Endothelial cell of hepatic sinusoid (primary cell): ENCODE measurements around the gene PHYHIPL.

Source experiments
- in situ Hi-C: cut with HindIII; loops from 2 replicates; pipeline ENCODE4 v1.10.0; 2017; ENCODE audit warnings: low sequenced_read_pairs

The PHYHIPL gene

GRCh38 chr10:59245686-59246085 lies 69.2 kb downstream of the PHYHIPL start:
- in situ Hi-C loops = no loop called here

- in situ Hi-C loops = no loop called here
Observed at GRCh38 chr10:59252491-59252890, 76.0 kb downstream of the PHYHIPL start.

GRCh38 chr10:59255463-59255862 lies 79.0 kb downstream of the PHYHIPL start:
- in situ Hi-C loops = no loop called here

GRCh38 chr10:59257224-59257623 lies 80.8 kb downstream of the PHYHIPL start:
- in situ Hi-C loops = no loop called here

- in situ Hi-C loops = no loop called here
Observed at GRCh38 chr10:59258890-59259289, 82.4 kb downstream of the PHYHIPL start.

GRCh38 chr10:59265141-59265540 lies 88.7 kb downstream of the PHYHIPL start:
- in situ Hi-C loops = no loop called here

- in situ Hi-C loops = no loop called here
Observed at GRCh38 chr10:59266321-59266720, 89.9 kb downstream of the PHYHIPL start.

- in situ Hi-C loops = no loop called here
Observed at GRCh38 chr10:59268460-59268859, 92.0 kb downstream of the PHYHIPL start.

- in situ Hi-C loops = no loop called here
Observed at GRCh38 chr10:59269651-59270050, 93.2 kb downstream of the PHYHIPL start.

- in situ Hi-C loops = no loop called here
Observed at GRCh38 chr10:59270492-59270891, 94.0 kb downstream of the PHYHIPL start.

GRCh38 chr10:59271160-59271559 lies 94.7 kb downstream of the PHYHIPL start:
- in situ Hi-C loops = no loop called here

GRCh38 chr10:59272061-59272460 lies 95.6 kb downstream of the PHYHIPL start:
- in situ Hi-C loops = no loop called here

GRCh38 chr10:59273445-59273844 lies 97.0 kb downstream of the PHYHIPL start:
- in situ Hi-C loops = no loop called here

GRCh38 chr10:59276133-59276532 lies 99.7 kb downstream of the PHYHIPL start:
- in situ Hi-C loops = no loop called here

- in situ Hi-C loops = no loop called here
Observed at GRCh38 chr10:59276919-59277318, 100.5 kb downstream of the PHYHIPL start.

GRCh38 chr10:59279476-59279875 lies 103.0 kb downstream of the PHYHIPL start:
- in situ Hi-C loops = no loop called here

GRCh38 chr10:59279991-59280505 lies 103.6 kb downstream of the PHYHIPL start:
- in situ Hi-C loops = no loop called here

- in situ Hi-C loops = no loop called here
Observed at GRCh38 chr10:59281861-59282260, 105.4 kb downstream of the PHYHIPL start.

GRCh38 chr10:59283456-59284091 lies 107.1 kb downstream of the PHYHIPL start:
- in situ Hi-C loops = no loop called here

- in situ Hi-C loops = no loop called here
Observed at GRCh38 chr10:59284118-59284975, 107.9 kb downstream of the PHYHIPL start.

GRCh38 chr10:59285073-59285472 lies 108.6 kb downstream of the PHYHIPL start:
- in situ Hi-C loops = no loop called here

GRCh38 chr10:59285848-59286247 lies 109.4 kb downstream of the PHYHIPL start:
- in situ Hi-C loops = no loop called here
